ENCODE data around the gene CACNA2D1.

GRCh38 chr7:82106201-82106600 is 337.4 kb downstream of the CACNA2D1 start:
- no peak for TF ChIP-seq CTCF (IDR thresholded peaks at IDR 0.05)
- TF ChIP-seq EP300 (IDR thresholded peaks at IDR 0.05): no peak
